D341Med (cell line): ENCODE data around the gene MBTD1.

ENCODE experiments used
- DNase-seq: peaks from one replicate; pipeline ENCODE4 v3.0.0; 2012; ENCODE audit warnings: low spot score

The MBTD1 gene

GRCh38 chr17:51255673-51256072 is 4.2 kb downstream of the MBTD1 start:
- DNase-seq: no peak

GRCh38 chr17:51251010-51251409 is 8.8 kb downstream of the MBTD1 start:
- no peak for DNase-seq

GRCh38 chr17:51250314-51250840 is 9.5 kb downstream of the MBTD1 start:
- DNase-seq: no peak

GRCh38 chr17:51245535-51245934 is 14.3 kb downstream of the MBTD1 start:
- no peak for DNase-seq

GRCh38 chr17:51244041-51244440 is 15.8 kb downstream of the MBTD1 start:
- DNase-seq: no peak

- DNase-seq: no peak
Observed at GRCh38 chr17:51240275-51240674, 19.6 kb downstream of the MBTD1 start.

- DNase-seq: no peak
Observed at GRCh38 chr17:51238255-51238887, 21.5 kb downstream of the MBTD1 start.

- no peak for DNase-seq
Observed at GRCh38 chr17:51234162-51234561, 25.7 kb downstream of the MBTD1 start.

GRCh38 chr17:51231999-51232398 is 27.9 kb downstream of the MBTD1 start:
- DNase-seq: no peak

- no peak for DNase-seq
Observed at GRCh38 chr17:51230306-51230705, 29.5 kb downstream of the MBTD1 start.

- no peak for DNase-seq
Observed at GRCh38 chr17:51229889-51230288, 30.0 kb downstream of the MBTD1 start.

- no peak for DNase-seq
Observed at GRCh38 chr17:51228161-51228560, 31.7 kb downstream of the MBTD1 start.

- peak; percentile 57 for DNase-seq
Observed at GRCh38 chr17:51225523-51225922, 34.3 kb downstream of the MBTD1 start.

- peak; percentile 61 for DNase-seq
Observed at GRCh38 chr17:51224402-51225262, 35.2 kb downstream of the MBTD1 start.

GRCh38 chr17:51221322-51221721 is 38.5 kb downstream of the MBTD1 start:
- DNase-seq: no peak

GRCh38 chr17:51217946-51218345 is 41.9 kb downstream of the MBTD1 start:
- DNase-seq: no peak

GRCh38 chr17:51214920-51215319 is 44.9 kb downstream of the MBTD1 start:
- no peak for DNase-seq

GRCh38 chr17:51203838-51204237 is 56.0 kb downstream of the MBTD1 start:
- no peak for DNase-seq

GRCh38 chr17:51200846-51201245 is 59.0 kb downstream of the MBTD1 start:
- no peak for DNase-seq

GRCh38 chr17:51200295-51200694 is 59.6 kb downstream of the MBTD1 start:
- no peak for DNase-seq

- no peak for DNase-seq
Observed at GRCh38 chr17:51197754-51198153, 62.1 kb downstream of the MBTD1 start.

GRCh38 chr17:51191895-51192294 is 68.0 kb downstream of the MBTD1 start:
- DNase-seq: no peak

- no peak for DNase-seq
Observed at GRCh38 chr17:51189628-51190027, 70.2 kb downstream of the MBTD1 start.
